OCI-LY7 (cell line): ENCODE results near the gene OGA. TPM values are rescaled to one million over a fixed set of nuclear protein-coding genes. Genes with fewer than 3 reads are reported as not detected.

Experiments
- BruUV-seq: library from RNA; stranded (reverse); fragments of 400-500 nt; replicated peaks from 2 replicates; lab custom pipeline; 2021; lab: Mats Ljungman, UMichigan
- CTCF ChIA-PET: fragments of 300-600 bp; sonication (Branson Sonifier 250); formaldehyde crosslinking; loops from one replicate; lab custom pipeline; 2022; ENCODE audit warnings: antibody characterized with exemption; ENCODE audit not compliant: unreplicated experiment; lab: Charles Lee
- POLR2A ChIA-PET: fragments of 300-600 bp; sonication (Branson Sonifier 250); formaldehyde crosslinking; loops from one replicate; lab custom pipeline; 2022; ENCODE audit warnings: antibody characterized with exemption; lab: Charles Lee
- DNase-seq: peaks from one replicate; pipeline ENCODE4 v3.0.0-alpha.2; 2015; ENCODE audit warnings: low spot score
- H2AFZ ChIP-seq: fragments of 200-600 bp; sonication (generic), shearing (Covaris generic); 2 replicates; pipeline ENCODE4 v1.6.1; 2014; ENCODE audit warnings: mild to moderate bottlenecking, antibody characterized with exemption, low read length, moderate library complexity
- H3K27ac ChIP-seq: fragments of 200-600 bp; sonication (generic); 2 replicates; pipeline ENCODE4 v1.5.1; 2014; ENCODE audit warnings: mixed run types, low read depth, mild to moderate bottlenecking, moderate library complexity, low read length, inconsistent platforms; ENCODE audit not compliant: poor library complexity, severe bottlenecking
- H3K36me3 ChIP-seq: fragments of 200-600 bp; sonication (generic); 2 replicates; pipeline ENCODE4 v1.6.1; 2014; ENCODE audit warnings: mild to moderate bottlenecking, antibody characterized with exemption, low read length, moderate library complexity, mixed read lengths; ENCODE audit not compliant: insufficient read depth
- H3K4me1 ChIP-seq: fragments of 200-600 bp; sonication (generic); 2 replicates; pipeline ENCODE4 v1.5.1; 2014; ENCODE audit warnings: mild to moderate bottlenecking, low read length; ENCODE audit not compliant: insufficient read depth, poor library complexity, severe bottlenecking
- H3K4me2 ChIP-seq: fragments of 200-600 bp; sonication (generic); 2 replicates; pipeline ENCODE4 v1.6.1; 2014; ENCODE audit warnings: mild to moderate bottlenecking, low read length
- H3K4me3 ChIP-seq: fragments of 200-600 bp; sonication (generic); 2 replicates; pipeline ENCODE4 v1.5.1; 2014; ENCODE audit warnings: mild to moderate bottlenecking, low read depth, low read length; ENCODE audit not compliant: poor library complexity, severe bottlenecking
- H3K79me2 ChIP-seq: fragments of 200-600 bp; sonication (generic); 2 replicates; pipeline ENCODE4 v1.6.1; 2016; ENCODE audit warnings: low read depth, mild to moderate bottlenecking, low read length, moderate library complexity, mixed read lengths; ENCODE audit not compliant: insufficient read depth
- H3K9me2 ChIP-seq: fragments of 200-600 bp; sonication (generic); 2 replicates; pipeline ENCODE4 v1.6.1; 2016; ENCODE audit warnings: mild to moderate bottlenecking, low read length, mixed read lengths; ENCODE audit not compliant: insufficient read depth
- H3K9me3 ChIP-seq: fragments of 200-600 bp; sonication (generic); 2 replicates; pipeline ENCODE4 v1.6.1; 2014; ENCODE audit warnings: mild to moderate bottlenecking, mixed run types, low read length, mixed read lengths
- H4K20me1 ChIP-seq: fragments of 200-600 bp; sonication (generic); 2 replicates; pipeline ENCODE4 v1.6.1; 2014; ENCODE audit warnings: mild to moderate bottlenecking, antibody characterized with exemption, low read length, moderate library complexity, mixed read lengths; ENCODE audit not compliant: insufficient read depth
- EZH2phosphoT487 ChIP-seq: fragments of 200-600 bp; sonication (generic); IDR thresholded peaks from 2 replicates; pipeline ENCODE4 v1.6.1; 2018; ENCODE audit warnings: low read depth, borderline replicate concordance, mild to moderate bottlenecking, mixed run types, antibody characterized with exemption, low read length, moderate library complexity, mixed read lengths
- intact Hi-C: fragments of 100-400 bp; cut with micrococcal nuclease; formaldehyde crosslinking; loops from one replicate; pipeline ENCODE4 v1.10.0; 2022; ENCODE audit not compliant: unreplicated experiment
- total RNA-seq, 2 experiments: library from RNA; depleted of rRNA in 1 of 2; stranded (reverse); fragments of >200 nt in 1 of 2; shearing (Covaris generic) in 1 of 2; gene quantifications; 2 replicates each; pipeline ENCODE4 v1.2.3, GENCODE V29; 2014 to 2022
- TF ChIP-seq, protein P1 (sequence below): fragments of 200-600 bp; sonication (generic); conservative IDR thresholded peaks from 2 replicates; pipeline ENCODE4 v1.5.1; 2014; ENCODE audit warnings: mild to moderate bottlenecking, antibody characterized with exemption, low read length, moderate library complexity, mixed read lengths

The OGA gene
- total RNA-seq, 2 experiments from 2014 or later: 65.5 to 109 TPM

DNA sequence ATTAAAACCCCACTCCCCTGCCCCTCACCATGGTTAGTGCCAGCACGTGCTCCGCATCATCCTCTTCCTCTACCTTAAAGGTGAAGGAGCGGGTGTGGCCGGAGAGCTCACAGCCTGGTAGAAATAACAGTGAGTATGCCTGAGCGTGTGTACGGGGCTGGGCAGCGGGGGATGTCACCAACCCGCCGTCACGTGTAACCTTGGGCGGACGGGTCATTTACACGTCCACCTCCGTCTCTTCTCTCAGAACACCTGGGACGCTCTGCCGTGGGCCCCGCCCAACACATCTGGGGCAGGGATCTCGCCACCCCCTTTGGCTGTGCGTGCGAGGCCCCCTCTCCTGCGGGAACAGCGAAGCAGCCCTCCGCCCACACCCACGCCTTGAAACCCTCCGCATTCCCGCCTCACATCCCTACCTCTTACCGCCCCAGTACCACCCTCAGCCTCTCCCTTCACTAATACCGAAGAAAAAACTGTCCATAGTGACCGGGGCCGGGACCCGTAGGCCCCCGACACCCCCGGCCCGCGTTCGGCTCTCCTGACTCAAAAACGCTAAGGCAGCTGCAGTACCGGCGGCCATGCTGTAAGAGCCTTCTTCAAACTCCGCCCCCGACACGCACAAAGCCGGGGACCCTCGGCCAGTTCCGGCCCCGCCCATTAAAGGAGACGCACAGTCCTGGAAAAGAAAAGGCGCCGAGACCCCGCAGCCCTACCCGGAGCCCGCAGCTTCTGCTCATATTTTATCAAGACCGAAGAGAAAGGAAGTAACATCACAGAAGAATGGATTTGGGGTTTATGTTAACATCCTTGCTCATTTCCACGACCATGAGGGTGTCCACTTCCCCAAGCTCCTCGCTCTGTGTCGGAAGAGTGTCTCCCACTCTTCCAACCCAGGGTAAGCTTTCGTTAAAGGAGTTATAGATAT is 35.2 kb downstream of the OGA start, which contains the start of gene NPM3:
NPM3 (minus strand) TSS at position 636 of the 925 bp plus-strand sequence; CDS start at position 580, 56 bp downstream.
- Histone ChIP-seq H3K79me2 (peaks cover 17% of the 10 kb centered on the region; the same call in 1 of the 2 replicates), H3K4me1 (peaks cover 48% of the 10 kb centered on the region), H3K36me3 (peaks cover 57% of the 10 kb centered on the region), H3K9me3 (no peaks in the 10 kb centered on the region), H4K20me1 (no peaks in the 10 kb centered on the region), H3K27ac (peak within 1 kb of the TSS; percentile 40), H3K9me2 (no peaks in the 10 kb centered on the region), H2AFZ (peak within 1 kb of the TSS; percentile 48; the same call in 1 of the 2 replicates), H3K4me3 (peak within 1 kb of the TSS; percentile 93), H3K4me2 (peak within 1 kb of the TSS; percentile 96)
- intact Hi-C loops: loop anchor here (1.0 to 10.0 kb wide), 4 partner anchors 35 to 568 kb away; partner anchors contain the start of gene OGA
- POLR2A ChIA-PET: interaction anchor here (0.6 to 2.4 kb wide), 8 partner anchors 14 to 568 kb away, joined by 3 to 9 read pairs (median 8); partner anchors contain the start of gene OGA
- TF ChIP-seq, protein P1, sequence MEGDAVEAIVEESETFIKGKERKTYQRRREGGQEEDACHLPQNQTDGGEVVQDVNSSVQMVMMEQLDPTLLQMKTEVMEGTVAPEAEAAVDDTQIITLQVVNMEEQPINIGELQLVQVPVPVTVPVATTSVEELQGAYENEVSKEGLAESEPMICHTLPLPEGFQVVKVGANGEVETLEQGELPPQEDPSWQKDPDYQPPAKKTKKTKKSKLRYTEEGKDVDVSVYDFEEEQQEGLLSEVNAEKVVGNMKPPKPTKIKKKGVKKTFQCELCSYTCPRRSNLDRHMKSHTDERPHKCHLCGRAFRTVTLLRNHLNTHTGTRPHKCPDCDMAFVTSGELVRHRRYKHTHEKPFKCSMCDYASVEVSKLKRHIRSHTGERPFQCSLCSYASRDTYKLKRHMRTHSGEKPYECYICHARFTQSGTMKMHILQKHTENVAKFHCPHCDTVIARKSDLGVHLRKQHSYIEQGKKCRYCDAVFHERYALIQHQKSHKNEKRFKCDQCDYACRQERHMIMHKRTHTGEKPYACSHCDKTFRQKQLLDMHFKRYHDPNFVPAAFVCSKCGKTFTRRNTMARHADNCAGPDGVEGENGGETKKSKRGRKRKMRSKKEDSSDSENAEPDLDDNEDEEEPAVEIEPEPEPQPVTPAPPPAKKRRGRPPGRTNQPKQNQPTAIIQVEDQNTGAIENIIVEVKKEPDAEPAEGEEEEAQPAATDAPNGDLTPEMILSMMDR: no peak
- TF ChIP-seq EZH2phosphoT487: no peak
- CTCF ChIA-PET: interaction anchor here (0.8 kb wide), 1 partner anchor 180 kb away, joined by 4 read pairs; no protein-coding TSS in a partner anchor
- DNase-seq: peak; percentile 90
- no TSS peak for BruUV-seq

DNA sequence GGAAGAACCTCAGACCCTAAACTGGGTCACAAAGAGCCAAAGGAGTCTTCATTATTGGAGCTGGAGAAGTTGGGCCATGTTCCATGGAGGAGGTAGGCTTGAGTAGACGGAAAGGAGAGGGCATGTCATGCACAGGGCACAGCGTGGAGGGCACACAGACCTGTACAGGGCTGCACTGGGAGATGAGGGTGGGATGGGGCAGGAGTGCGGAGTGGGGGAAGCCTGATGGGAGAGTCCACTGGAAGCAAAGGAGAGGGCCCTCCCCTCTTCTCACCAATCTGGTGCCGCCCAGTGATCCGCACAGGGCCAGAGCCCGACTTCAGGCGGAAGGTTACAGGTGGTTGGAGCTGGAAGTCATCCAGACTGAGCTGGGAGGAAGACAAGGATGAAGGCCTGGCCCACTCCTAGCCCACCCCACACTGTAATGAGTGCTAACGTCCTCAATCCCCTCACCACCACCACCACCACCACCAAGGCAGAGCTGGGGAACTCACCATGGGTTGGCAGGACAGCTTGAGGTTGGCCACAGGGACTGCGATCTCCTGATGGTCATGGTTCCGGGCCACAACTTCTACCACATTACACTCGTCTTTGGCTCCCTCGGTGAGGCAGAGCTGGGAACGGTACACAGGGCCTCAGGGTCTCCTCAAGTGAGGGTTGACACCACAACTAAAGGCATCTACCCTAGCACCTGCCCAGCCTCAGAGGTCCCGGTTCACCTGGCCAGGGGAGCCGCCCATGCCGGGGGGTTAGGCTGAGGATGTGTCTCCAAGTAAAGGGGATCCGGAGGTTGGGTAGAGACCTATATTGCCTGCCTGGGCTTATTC is 36.0 kb downstream of the OGA start:
- peaks cover 17% of the 10 kb centered on the region; the same call in 1 of the 2 replicates for H3K79me2 ChIP-seq
- BruUV-seq: no TSS peak
- TF ChIP-seq, protein P1: no peak
- TF ChIP-seq EZH2phosphoT487: no peak
- DNase-seq: peak; percentile 29
- ChIA-PET POLR2A (interaction anchor here (0.7 to 2.4 kb wide), 3 partner anchors 36 to 567 kb away, joined by 3 to 8 read pairs (median 7); partner anchors contain the start of gene OGA), CTCF (interaction anchor here (0.6 to 1.6 kb wide), 7 partner anchors 160 to 267 kb away, joined by 3 to 20 read pairs (median 4); no protein-coding TSS in a partner anchor)
- H3K9me3 ChIP-seq: no peaks in the 10 kb centered on the region
- H3K4me1 ChIP-seq: peaks cover 50% of the 10 kb centered on the region
- H3K36me3 ChIP-seq: peaks cover 56% of the 10 kb centered on the region
- no peaks in the 10 kb centered on the region for H3K9me2 ChIP-seq
- no peaks in the 10 kb centered on the region for H4K20me1 ChIP-seq
- H3K4me2 ChIP-seq: peak overlapping the region; percentile 96
- intact Hi-C loops: loop anchor here (1.0 to 10.0 kb wide), 6 partner anchors 36 to 567 kb away; partner anchors contain the start of genes FBXW4 and OGA
- H3K4me3 ChIP-seq: peak overlapping the region; percentile 93
- peak overlapping the region; percentile 40 for H3K27ac ChIP-seq
- H2AFZ ChIP-seq: peak overlapping the region; percentile 48; the same call in 1 of the 2 replicates
